ENCODE data around the gene CUL3. TPM values are rescaled to one million over a fixed set of nuclear protein-coding genes. Genes with fewer than 3 reads are reported as not detected.

Gene CUL3
- total RNA-seq, 2 experiments from 2014 or later, result 115 TPM

GRCh38 chr2:224561234-224562005 is 23.7 kb downstream of the CUL3 start:
- Histone ChIP-seq H3K9me3 (ENCODE audit: control insufficient read depth in 1 of 2, insufficient read depth in 1 of 2, low read length in 2 of 2) (no peaks in the 10 kb centered on the region), H3K36me3 (ENCODE audit: insufficient read depth, low read length) (no peaks in the 10 kb centered on the region), H3K27ac (ENCODE audit: low read depth in 1 of 2, low read length in 2 of 2) (no peak overlapping the region), H3K4me1 (ENCODE audit: insufficient read depth, low read length) (peaks cover 28% of the 10 kb centered on the region), H3K4me3 (ENCODE audit: low read length) (no peak overlapping the region), H3K27me3 (ENCODE audit: control insufficient read depth in 1 of 2, insufficient read depth in 2 of 2, low read length in 2 of 2) (no peaks in the 10 kb centered on the region)
- no peaks in the 10 kb centered on the region for H3K27me3 Mint-ChIP-seq
- CTCF ChIA-PET, result interaction anchor here (0.5 to 1.5 kb wide), 4 partner anchors 9 to 40 kb away, joined by 3 to 7 read pairs (median 3); no protein-coding TSS in a partner anchor
- no peak overlapping the region for H3K4me3 Mint-ChIP-seq
- peaks cover 37% of the 10 kb centered on the region for H3K36me3 Mint-ChIP-seq (ENCODE audit: low read depth)
- H3K4me1 Mint-ChIP-seq (ENCODE audit: low read depth), result peaks cover 14% of the 10 kb centered on the region
- ATAC-seq (ENCODE audit: poor library complexity) (no peak), DNase-seq (no peak)
- TF ChIP-seq CTCF (IDR thresholded peaks at IDR 0.05), result no peak
- intact Hi-C loops (cut with DNase I, micrococcal nuclease), result loop anchor here in 1 of 2 experiments (2.0 kb wide), 1 partner anchor 13 kb away; no protein-coding TSS in a partner anchor
- POLR2A ChIA-PET, result interaction anchor here (3.1 kb wide), 1 partner anchor 12 kb away, joined by 11 read pairs; no protein-coding TSS in a partner anchor
- no peaks in the 10 kb centered on the region for H3K9me3 Mint-ChIP-seq
- H3K27ac Mint-ChIP-seq, result no peak overlapping the region

GRCh38 chr2:224560549-224560948 is 24.6 kb downstream of the CUL3 start:
- Mint-ChIP-seq H3K9me3 (no peaks in the 10 kb centered on the region), H3K4me3 (no peak overlapping the region), H3K4me1 (ENCODE audit: low read depth) (peaks cover 23% of the 10 kb centered on the region), H3K27me3 (no peaks in the 10 kb centered on the region), H3K36me3 (ENCODE audit: low read depth) (peaks cover 38% of the 10 kb centered on the region), H3K27ac (no peak overlapping the region)
- ChIA-PET POLR2A (interaction anchor here (0.6 to 3.1 kb wide), 3 partner anchors 11 to 37 kb away, joined by 3 to 11 read pairs (median 3); no protein-coding TSS in a partner anchor), CTCF (interaction anchor here (1.3 to 1.5 kb wide), 2 partner anchors 10 to 18 kb away, joined by 3 to 7 read pairs; no protein-coding TSS in a partner anchor)
- H3K27me3 ChIP-seq (ENCODE audit: control insufficient read depth in 1 of 2, insufficient read depth in 2 of 2, low read length in 2 of 2), result no peaks in the 10 kb centered on the region
- H3K27ac ChIP-seq (ENCODE audit: low read depth in 1 of 2, low read length in 2 of 2), result no peak overlapping the region
- DNase-seq (no peak), ATAC-seq (ENCODE audit: poor library complexity) (no peak)
- H3K4me1 ChIP-seq (ENCODE audit: insufficient read depth, low read length), result peaks cover 23% of the 10 kb centered on the region
- H3K9me3 ChIP-seq (ENCODE audit: control insufficient read depth in 1 of 2, insufficient read depth in 1 of 2, low read length in 2 of 2), result no peaks in the 10 kb centered on the region
- intact Hi-C loops (cut with DNase I, micrococcal nuclease), result loop anchor here in 1 of 2 experiments (2.0 kb wide), 1 partner anchor 14 kb away; no protein-coding TSS in a partner anchor
- H3K4me3 ChIP-seq (ENCODE audit: low read length), result no peak overlapping the region
- no peaks in the 10 kb centered on the region for H3K36me3 ChIP-seq (ENCODE audit: insufficient read depth, low read length)
- TF ChIP-seq CTCF (IDR thresholded peaks at IDR 0.05), result no peak

GRCh38 chr2:224557610-224558009 is 27.6 kb downstream of the CUL3 start:
- Histone ChIP-seq H3K27me3 (ENCODE audit: control insufficient read depth in 1 of 2, insufficient read depth in 2 of 2, low read length in 2 of 2) (no peaks in the 10 kb centered on the region), H3K27ac (ENCODE audit: low read depth in 1 of 2, low read length in 2 of 2) (no peak overlapping the region), H3K4me3 (ENCODE audit: low read length) (no peak overlapping the region), H3K4me1 (ENCODE audit: insufficient read depth, low read length) (peaks cover 12% of the 10 kb centered on the region), H3K36me3 (ENCODE audit: insufficient read depth, low read length) (peaks cover 16% of the 10 kb centered on the region), H3K9me3 (ENCODE audit: control insufficient read depth in 1 of 2, insufficient read depth in 1 of 2, low read length in 2 of 2) (no peaks in the 10 kb centered on the region)
- Mint-ChIP-seq H3K27ac (no peak overlapping the region), H3K9me3 (no peaks in the 10 kb centered on the region), H3K4me3 (no peak overlapping the region), H3K36me3 (ENCODE audit: low read depth) (peaks cover 43% of the 10 kb centered on the region), H3K4me1 (ENCODE audit: low read depth) (peaks cover 43% of the 10 kb centered on the region), H3K27me3 (no peaks in the 10 kb centered on the region)
- ChIA-PET POLR2A (interaction anchor here (0.5 kb wide), 1 partner anchor 33 kb away, joined by 3 read pairs; no protein-coding TSS in a partner anchor), CTCF (interaction anchor here (0.9 kb wide), 1 partner anchor 16 kb away, joined by 4 read pairs; no protein-coding TSS in a partner anchor)
- intact Hi-C loops (cut with DNase I, micrococcal nuclease), result no loop called here
- no peak for TF ChIP-seq CTCF (IDR thresholded peaks at IDR 0.05)
- no peak for DNase-seq
- ATAC-seq (ENCODE audit: poor library complexity), result no peak

All from CD4-positive, alpha-beta T cell (primary cell).